GM12878 (cell line): ENCODE measurements around the gene TMC7.

Experiments used
- CEBPB ChIP-seq, 2 experiments: fragments of 150-350 bp in 1 of 2; IDR thresholded peaks; 2 replicates each; pipeline ENCODE4 v1.6.1; 2012 to 2014; ENCODE audit warnings: low read depth in 2 of 2, low read length in 2 of 2, borderline replicate concordance in 1 of 2, inconsistent platforms in 1 of 2
- RELA ChIP-seq: fragments of 450-650 bp; IDR thresholded peaks from 2 replicates; pipeline ENCODE4 v1.8.0; 2014; ENCODE audit warnings: borderline replicate concordance; ENCODE audit not compliant: partially characterized antibody
- SIX5 ChIP-seq: IDR thresholded peaks from 2 replicates; pipeline ENCODE4 v1.6.1; 2011; ENCODE audit warnings: mild to moderate bottlenecking, low read depth, low read length, moderate library complexity; ENCODE audit not compliant: severe bottlenecking
- TAF1 ChIP-seq: IDR thresholded peaks from 2 replicates; pipeline ENCODE4 v1.6.1; 2011; ENCODE audit warnings: mild to moderate bottlenecking, low read depth, low read length, borderline replicate concordance

GRCh38 chr16:18941471-18941870, 42.3 kb upstream of the TMC7 start:
- TF ChIP-seq CEBPB (IDR thresholded peaks at IDR 0.05; ENCODE audit: borderline replicate concordance in 1 of 2, low read depth in 2 of 2, low read length in 2 of 2) (no peak), SIX5 (no peak), RELA (no peak), TAF1 (no peak)
